GM23248 (cell line): ENCODE results near the gene NCBP2L. TPM values are rescaled to one million over a fixed set of nuclear protein-coding genes. Genes with fewer than 3 reads are reported as not detected.

Experiments used
- DNase-seq: peaks from one replicate; pipeline ENCODE4 v3.0.0-alpha.2; 2015
- H2AFZ ChIP-seq: fragments of 200-600 bp; sonication (generic); 2 replicates; pipeline ENCODE4 v1.6.1; 2016; ENCODE audit warnings: antibody characterized with exemption
- H3F3A ChIP-seq: fragments of 200-600 bp; sonication (generic); 2 replicates; pipeline ENCODE4 v1.6.1; 2016; ENCODE audit warnings: mild to moderate bottlenecking, antibody characterized with exemption, mixed run types; ENCODE audit not compliant: insufficient read depth
- H3K27ac ChIP-seq: fragments of 200-600 bp; sonication (generic); 2 replicates; pipeline ENCODE4 v1.5.1; 2016; ENCODE audit warnings: mild to moderate bottlenecking
- H3K27me3 ChIP-seq: fragments of 200-600 bp; sonication (generic); replicated peaks from 2 replicates; pipeline ENCODE4 v1.6.1; 2016; ENCODE audit warnings: mild to moderate bottlenecking; ENCODE audit not compliant: insufficient read depth
- H3K36me3 ChIP-seq: fragments of 200-600 bp; sonication (generic); 2 replicates; pipeline ENCODE4 v1.6.1; 2016; ENCODE audit warnings: low read depth, mild to moderate bottlenecking
- H3K4me1 ChIP-seq: fragments of 200-600 bp; sonication (generic); 2 replicates; pipeline ENCODE4 v1.6.1; 2016; ENCODE audit warnings: mild to moderate bottlenecking; ENCODE audit not compliant: insufficient read depth
- H3K4me2 ChIP-seq: fragments of 200-600 bp; sonication (generic); one replicate; pipeline ENCODE4 v1.6.1; 2016; ENCODE audit warnings: mild to moderate bottlenecking; ENCODE audit not compliant: unreplicated experiment
- H3K4me3 ChIP-seq: fragments of 200-600 bp; sonication (generic); 2 replicates; pipeline ENCODE4 v1.5.1; 2016; ENCODE audit warnings: mild to moderate bottlenecking
- H3K79me2 ChIP-seq: fragments of 200-600 bp; sonication (generic); 2 replicates; pipeline ENCODE4 v1.6.1; 2016; ENCODE audit warnings: mild to moderate bottlenecking; ENCODE audit not compliant: insufficient read depth
- H3K9ac ChIP-seq: fragments of 200-600 bp; sonication (generic); 2 replicates; pipeline ENCODE4 v1.6.1; 2016; ENCODE audit warnings: mild to moderate bottlenecking
- H3K9me2 ChIP-seq: fragments of 200-600 bp; sonication (generic); 2 replicates; pipeline ENCODE4 v1.6.1; 2016; ENCODE audit warnings: mixed run types, mild to moderate bottlenecking, moderate library complexity; ENCODE audit not compliant: insufficient read depth
- H3K9me3 ChIP-seq: fragments of 200-600 bp; sonication (generic); one replicate; pipeline ENCODE4 v1.6.1; 2017; ENCODE audit warnings: low read depth
- H4K20me1 ChIP-seq: fragments of 200-600 bp; sonication (generic); 2 replicates; pipeline ENCODE4 v1.6.0; 2016; ENCODE audit not compliant: insufficient read depth
- EZH2 ChIP-seq: fragments of 200-600 bp; sonication (generic); IDR thresholded peaks from 2 replicates; pipeline ENCODE4 v1.6.1; 2018; ENCODE audit warnings: antibody characterized with exemption, mild to moderate bottlenecking; ENCODE audit not compliant: insufficient read depth, poor library complexity, severe bottlenecking
- EZH2phosphoT487 ChIP-seq: fragments of 200-600 bp; sonication (generic); IDR thresholded peaks from 2 replicates; pipeline ENCODE4 v1.6.1; 2018; ENCODE audit warnings: antibody characterized with exemption, moderate library complexity, mild to moderate bottlenecking, low read depth; ENCODE audit not compliant: insufficient read depth
- WGBS, 2 experiments: methylation state at CpG; one replicate each; pipeline ENCODE4 v1.1.6; 2015 to 2017; ENCODE audit warnings: low lambda C conversion rate in 2 of 2, low coverage in 1 of 2; ENCODE audit errors: missing lambda C conversion rate in 2 of 2; 5-methylcytosine and 5-hydroxymethylcytosine counted together
- in situ Hi-C: fragments of 300-500 bp; cut with MboI; formaldehyde crosslinking; loops from 2 replicates; pipeline ENCODE4 v1.15.0; 2020
- polyA plus RNA-seq: library from polyadenylated mRNA; unstranded; fragments of >200 nt; fragmentation: Nextera tagmentation; extraction: Ambion mirVana; gene quantifications from 2 replicates; pipeline ENCODE4 v1.2.1, GENCODE V29; 2016
- total RNA-seq: library from RNA; depleted of rRNA; stranded (reverse); fragments of >200 nt; shearing (Covaris generic); gene quantifications from 2 replicates; pipeline ENCODE4 v1.2.3, GENCODE V29; 2014

NCBP2L gene
- total and polyA plus RNA-seq, 2 experiments from 2014 or later = not detected

DNA sequence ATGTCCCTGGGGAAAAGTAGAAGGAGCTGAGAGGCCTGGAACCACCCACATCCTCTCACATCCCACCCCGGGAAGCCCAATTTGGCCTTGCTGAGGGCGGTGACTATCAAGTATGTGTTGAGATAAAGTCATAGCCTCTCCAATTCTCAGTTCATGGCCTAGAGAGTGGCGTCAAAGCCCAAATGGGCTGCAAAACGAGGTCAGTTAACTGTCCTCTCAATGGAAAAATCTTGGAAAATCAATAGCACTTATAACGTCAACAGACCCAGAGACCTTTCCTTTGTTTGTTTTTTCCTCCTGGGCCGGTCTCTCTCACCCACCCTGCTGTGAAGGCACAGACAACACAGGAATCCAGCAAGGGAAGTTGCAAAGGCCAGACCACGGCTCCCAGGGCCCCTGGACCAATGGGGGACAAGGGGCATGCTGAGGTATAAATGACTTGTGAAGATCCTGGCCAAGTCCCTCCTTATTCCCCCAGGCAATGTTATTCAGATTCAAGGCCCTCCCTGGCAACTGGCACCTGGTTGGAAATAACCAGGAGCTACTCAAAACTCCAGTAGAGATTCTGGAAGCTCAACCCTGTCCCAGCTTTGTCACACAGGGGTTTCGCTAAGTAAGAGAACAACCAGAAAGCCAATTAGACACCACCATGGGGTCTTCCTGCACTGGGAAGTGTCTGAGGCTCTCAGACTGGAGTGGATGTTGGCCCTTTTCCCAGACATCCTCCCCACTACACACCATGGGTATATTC is 40.6 kb upstream of the NCBP2L start:
- in situ Hi-C loops = no loop called here
- no peak for TF ChIP-seq EZH2
- no peak for TF ChIP-seq EZH2phosphoT487
- 86 to 89% methylated on average over 8 of the region's 8 CpGs for WGBS, 2 experiments
- H3K4me1 ChIP-seq = no peaks in the 10 kb centered on the region
- DNase-seq = no peak
- H3K9me3 ChIP-seq = no peaks in the 10 kb centered on the region
- H3F3A ChIP-seq = no peaks in the 10 kb centered on the region
- no peak overlapping the region for H3K27ac ChIP-seq
- no peaks in the 10 kb centered on the region for H3K79me2 ChIP-seq
- H3K4me2 ChIP-seq = no peak overlapping the region
- no peaks in the 10 kb centered on the region for H3K27me3 ChIP-seq
- no peak overlapping the region for H3K9ac ChIP-seq
- no peak overlapping the region for H2AFZ ChIP-seq
- H3K36me3 ChIP-seq = no peaks in the 10 kb centered on the region
- no peaks in the 10 kb centered on the region for H4K20me1 ChIP-seq
- H3K9me2 ChIP-seq = no peaks in the 10 kb centered on the region
- H3K4me3 ChIP-seq = no peak overlapping the region

DNA sequence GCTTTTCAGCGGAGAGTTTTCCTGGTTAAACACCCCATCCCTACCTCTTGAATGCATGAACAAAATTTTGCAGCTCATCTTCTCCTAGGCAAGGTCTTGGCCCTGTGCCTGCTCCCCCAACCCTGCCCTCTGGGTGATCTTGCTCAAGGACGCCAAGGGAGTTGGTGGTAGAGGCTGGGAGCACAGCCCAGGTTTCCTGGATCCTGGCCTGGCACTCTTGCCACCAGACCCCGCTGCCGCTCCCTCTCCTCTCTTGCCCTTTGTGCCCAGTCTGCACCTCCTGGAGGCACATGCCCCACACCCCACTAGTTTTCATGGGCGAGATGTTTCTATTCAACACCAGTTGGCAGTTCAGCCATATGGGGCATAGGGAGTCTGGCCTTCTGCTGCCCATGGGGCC is 39.3 kb upstream of the NCBP2L start:
- Histone ChIP-seq H3K9me2 (no peaks in the 10 kb centered on the region), H2AFZ (no peak overlapping the region), H3K4me2 (no peak overlapping the region), H3K27ac (no peak overlapping the region), H3K9ac (no peak overlapping the region), H4K20me1 (no peaks in the 10 kb centered on the region), H3K9me3 (no peaks in the 10 kb centered on the region), H3K27me3 (no peaks in the 10 kb centered on the region), H3K36me3 (no peaks in the 10 kb centered on the region), H3K4me1 (no peaks in the 10 kb centered on the region), H3F3A (no peaks in the 10 kb centered on the region), H3K79me2 (no peaks in the 10 kb centered on the region), H3K4me3 (no peak overlapping the region)
- TF ChIP-seq EZH2 (no peak), EZH2phosphoT487 (no peak)
- in situ Hi-C loops = no loop called here
- 60 to 77% methylated on average over 3 to 5 of the region's 5 CpGs for WGBS, 2 experiments
- no peak for DNase-seq

DNA sequence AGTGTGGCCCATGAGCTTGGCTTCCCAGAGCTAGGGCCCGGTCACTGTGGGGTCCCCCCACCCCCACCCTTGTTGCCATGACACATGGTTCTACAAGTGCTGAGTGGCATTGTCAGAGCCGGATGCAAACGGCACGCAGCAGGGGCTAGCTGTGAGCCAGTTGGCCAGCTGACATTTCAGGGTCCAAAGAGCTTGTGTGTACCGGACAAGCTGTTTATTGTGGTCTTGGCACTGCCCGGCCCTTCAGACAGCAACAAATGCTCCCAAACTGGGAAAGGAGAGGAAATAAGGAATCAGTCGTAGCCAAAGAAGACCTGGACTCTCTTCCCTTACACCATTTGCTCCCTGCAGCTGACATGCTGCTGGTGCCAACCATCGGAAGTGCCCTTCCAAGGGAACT is 38.8 kb upstream of the NCBP2L start:
- Histone ChIP-seq H3K79me2 (no peaks in the 10 kb centered on the region), H3K9ac (no peak overlapping the region), H2AFZ (no peak overlapping the region), H3K4me1 (no peaks in the 10 kb centered on the region), H3K9me2 (no peaks in the 10 kb centered on the region), H3K4me2 (no peak overlapping the region), H3K9me3 (no peaks in the 10 kb centered on the region), H4K20me1 (no peaks in the 10 kb centered on the region), H3F3A (no peaks in the 10 kb centered on the region), H3K4me3 (no peak overlapping the region), H3K27ac (no peak overlapping the region), H3K36me3 (no peaks in the 10 kb centered on the region), H3K27me3 (no peaks in the 10 kb centered on the region)
- no peak for DNase-seq
- no peak for TF ChIP-seq EZH2
- no peak for TF ChIP-seq EZH2phosphoT487
- WGBS, 2 experiments = 83 to 84% methylated on average over 8 of the region's 8 CpGs
- in situ Hi-C loops = no loop called here

DNA sequence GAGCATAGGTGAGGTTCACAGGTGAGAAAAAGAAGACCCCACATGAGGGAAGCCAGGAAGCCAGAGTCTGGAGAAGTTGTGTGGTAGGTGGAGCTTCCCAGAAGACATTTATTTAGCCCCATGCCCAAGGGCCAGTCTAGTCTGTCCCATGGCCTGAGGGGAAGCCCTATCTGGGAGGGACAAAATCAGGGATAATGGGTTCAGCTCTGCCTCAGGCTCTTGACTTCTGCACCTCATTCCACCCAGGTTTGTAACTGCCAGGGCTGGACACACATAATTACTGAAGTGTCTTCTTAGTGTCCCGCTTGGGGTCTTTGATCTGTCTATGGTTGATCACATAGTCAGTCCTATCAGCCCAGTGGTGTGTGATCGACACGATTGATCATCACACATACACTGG is 38.0 kb upstream of the NCBP2L start:
- Histone ChIP-seq H3K9me2 (no peaks in the 10 kb centered on the region), H3K27ac (no peak overlapping the region), H3K4me1 (no peaks in the 10 kb centered on the region), H2AFZ (no peak overlapping the region), H4K20me1 (no peaks in the 10 kb centered on the region), H3K4me3 (no peak overlapping the region), H3F3A (no peaks in the 10 kb centered on the region), H3K4me2 (no peak overlapping the region), H3K79me2 (no peaks in the 10 kb centered on the region), H3K27me3 (0 out of 2 replicates have a peak, but pooled peaks cover 1% of the 10 kb centered on the region), H3K9ac (no peak overlapping the region), H3K36me3 (no peaks in the 10 kb centered on the region), H3K9me3 (no peaks in the 10 kb centered on the region)
- no peak for TF ChIP-seq EZH2
- TF ChIP-seq EZH2phosphoT487 = no peak
- DNase-seq = no peak
- in situ Hi-C loops = no loop called here
- 84 to 92% methylated on average over 3 of the region's 3 CpGs for WGBS, 2 experiments

DNA sequence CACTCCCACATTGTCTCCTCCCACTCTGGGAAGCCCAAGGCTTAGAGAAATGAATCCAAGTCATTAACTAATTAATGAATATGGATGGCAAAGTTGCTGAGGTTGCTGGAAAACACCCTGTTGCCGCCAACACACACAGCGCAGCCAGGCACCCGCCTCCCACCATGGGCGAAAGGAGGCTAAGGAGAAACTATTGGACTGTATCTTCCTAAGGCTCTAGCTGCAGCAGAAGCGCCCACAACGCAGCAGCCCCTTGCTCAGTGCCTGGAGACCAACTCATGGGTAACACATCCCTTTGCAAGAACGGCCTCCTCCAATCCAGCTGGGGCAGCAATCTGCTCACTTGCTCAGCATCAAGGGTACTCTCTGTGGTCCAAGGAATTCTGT is 36.1 kb upstream of the NCBP2L start:
- H3K4me3 ChIP-seq = no peak overlapping the region
- no peak overlapping the region for H3K9ac ChIP-seq
- in situ Hi-C loops = no loop called here
- WGBS, 2 experiments = 8 to 9% methylated on average over 4 to 7 of the region's 7 CpGs
- H2AFZ ChIP-seq = no peak overlapping the region
- no peaks in the 10 kb centered on the region for H3K9me2 ChIP-seq
- TF ChIP-seq EZH2 (no peak), EZH2phosphoT487 (no peak)
- 0 out of 2 replicates have a peak, but pooled peaks cover 3% of the 10 kb centered on the region for H3K27me3 ChIP-seq
- H3K9me3 ChIP-seq = no peaks in the 10 kb centered on the region
- DNase-seq = peak; percentile 10
- no peaks in the 10 kb centered on the region for H3F3A ChIP-seq
- no peaks in the 10 kb centered on the region for H3K36me3 ChIP-seq
- no peak overlapping the region for H3K27ac ChIP-seq
- H3K79me2 ChIP-seq = no peaks in the 10 kb centered on the region
- no peaks in the 10 kb centered on the region for H3K4me1 ChIP-seq
- no peak overlapping the region for H3K4me2 ChIP-seq
- H4K20me1 ChIP-seq = no peaks in the 10 kb centered on the region
